Astrocyte of the cerebellum (primary cell): ENCODE data around the gene RAB33B.
"Not testable (repeated sequence)": the region's sequence is repeated elsewhere in the genome, so short reads cannot be mapped to it uniquely, and the experiment has no call there.

Source experiments
- DNase-seq: peaks from one replicate; pipeline ENCODE4 v3.0.0-alpha.2; 2011; ENCODE audit warnings: low read depth
- H3K4me3 ChIP-seq: 2 replicates; pipeline ENCODE4 v1.5.1; 2011; ENCODE audit warnings: mild to moderate bottlenecking, low read depth, low read length, moderate library complexity
- in situ Hi-C: cut with HindIII; loops from 2 replicates; pipeline ENCODE4 v1.10.0; 2017; ENCODE audit warnings: low sequenced_read_pairs
- TF ChIP-seq, protein P1 (sequence below): IDR thresholded peaks from 2 replicates; pipeline ENCODE4 v1.5.1; 2012; ENCODE audit warnings: low read length, low read depth, moderate library complexity, mild to moderate bottlenecking; ENCODE audit errors: missing control alignments

RAB33B gene

GRCh38 chr4:139460565-139460964, 6.6 kb downstream of the RAB33B start:
- in situ Hi-C loops = no loop called here
- H3K4me3 ChIP-seq = no peak overlapping the region
- TF ChIP-seq, protein P1, sequence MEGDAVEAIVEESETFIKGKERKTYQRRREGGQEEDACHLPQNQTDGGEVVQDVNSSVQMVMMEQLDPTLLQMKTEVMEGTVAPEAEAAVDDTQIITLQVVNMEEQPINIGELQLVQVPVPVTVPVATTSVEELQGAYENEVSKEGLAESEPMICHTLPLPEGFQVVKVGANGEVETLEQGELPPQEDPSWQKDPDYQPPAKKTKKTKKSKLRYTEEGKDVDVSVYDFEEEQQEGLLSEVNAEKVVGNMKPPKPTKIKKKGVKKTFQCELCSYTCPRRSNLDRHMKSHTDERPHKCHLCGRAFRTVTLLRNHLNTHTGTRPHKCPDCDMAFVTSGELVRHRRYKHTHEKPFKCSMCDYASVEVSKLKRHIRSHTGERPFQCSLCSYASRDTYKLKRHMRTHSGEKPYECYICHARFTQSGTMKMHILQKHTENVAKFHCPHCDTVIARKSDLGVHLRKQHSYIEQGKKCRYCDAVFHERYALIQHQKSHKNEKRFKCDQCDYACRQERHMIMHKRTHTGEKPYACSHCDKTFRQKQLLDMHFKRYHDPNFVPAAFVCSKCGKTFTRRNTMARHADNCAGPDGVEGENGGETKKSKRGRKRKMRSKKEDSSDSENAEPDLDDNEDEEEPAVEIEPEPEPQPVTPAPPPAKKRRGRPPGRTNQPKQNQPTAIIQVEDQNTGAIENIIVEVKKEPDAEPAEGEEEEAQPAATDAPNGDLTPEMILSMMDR = no peak
- DNase-seq = no peak

DNA sequence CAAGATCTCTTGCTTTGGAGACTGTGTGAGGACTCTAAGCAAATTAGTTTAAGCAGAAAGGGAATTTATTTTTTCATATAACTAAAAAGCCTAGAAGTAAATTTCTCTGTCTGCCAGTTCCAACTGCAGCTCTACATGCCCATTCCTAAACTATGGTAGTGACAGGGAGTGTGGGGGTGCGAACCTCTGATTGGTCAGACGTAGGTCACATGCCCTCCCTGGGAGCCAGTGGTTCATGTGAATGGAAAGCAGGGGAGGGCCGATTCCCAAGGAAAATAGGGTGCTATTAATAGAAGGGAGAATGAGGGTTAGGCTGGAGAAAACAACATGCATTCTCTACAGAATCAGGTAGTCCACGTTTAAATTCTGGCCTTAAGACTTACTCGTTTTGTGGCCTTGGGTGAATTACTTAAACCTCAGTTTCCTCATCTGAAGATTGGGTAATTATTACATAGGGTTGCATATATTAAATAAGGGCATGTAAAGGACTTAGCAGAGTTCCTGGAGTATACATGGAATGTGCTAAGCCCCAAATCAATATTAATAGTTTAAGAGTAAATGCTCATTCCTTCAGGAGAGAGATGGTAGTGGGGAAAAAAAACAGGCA, 7.2 kb downstream of the RAB33B start:
- in situ Hi-C loops = no loop called here
- TF ChIP-seq, protein P1 = no peak
- no peak overlapping the region for H3K4me3 ChIP-seq
- DNase-seq = no peak

- H3K4me3 ChIP-seq, in situ Hi-C loops, DNase-seq: not testable (repeated sequence)
Observed at GRCh38 chr4:139464512-139464911, 10.6 kb downstream of the RAB33B start.

DNA sequence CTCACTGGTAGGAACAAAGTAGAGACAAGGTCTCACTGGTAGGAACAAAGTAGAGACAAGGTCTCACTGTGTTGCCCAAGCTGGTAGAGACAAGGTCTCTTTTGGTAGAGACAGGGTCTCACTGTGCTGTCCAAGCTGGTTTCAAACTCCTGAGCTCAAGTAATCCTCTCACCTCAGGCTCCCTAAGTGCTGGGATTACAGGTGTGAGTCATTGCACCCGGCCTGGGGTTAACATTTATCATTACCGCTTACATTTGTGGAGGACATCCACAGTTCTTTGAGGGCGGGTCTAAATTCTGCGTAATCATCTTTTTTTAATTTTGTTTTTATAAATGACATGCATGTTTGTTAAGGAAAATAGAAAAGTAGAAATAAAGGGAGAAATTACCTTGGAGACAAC, 12.0 kb downstream of the RAB33B start:
- no peak overlapping the region for H3K4me3 ChIP-seq
- TF ChIP-seq, protein P1 = no peak
- in situ Hi-C loops = no loop called here
- no peak for DNase-seq

GRCh38 chr4:139468756-139469155, 14.8 kb downstream of the RAB33B start:
- DNase-seq, in situ Hi-C loops: not testable (repeated sequence)

DNA sequence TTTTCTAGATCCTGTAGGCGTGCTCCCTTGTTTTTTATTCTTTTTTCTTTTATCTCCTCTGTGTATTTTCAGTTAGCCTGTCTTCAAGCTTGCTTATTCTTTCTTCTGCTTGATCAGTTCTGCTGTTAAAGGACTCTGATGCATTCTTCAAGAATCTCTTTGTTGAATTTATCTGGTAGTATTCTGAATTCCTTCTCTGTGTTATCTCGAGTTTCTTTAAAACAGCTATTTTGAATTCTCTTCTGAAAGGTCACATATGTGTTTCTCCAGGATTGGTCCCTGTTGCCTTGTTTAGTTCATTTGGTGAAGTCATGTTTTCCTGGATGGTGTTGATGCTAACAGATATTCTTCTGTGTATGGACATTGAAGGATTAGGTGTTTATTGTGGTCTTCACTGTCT, 15.3 kb downstream of the RAB33B start:
- in situ Hi-C loops = no loop called here
- no peak for DNase-seq
- no peak overlapping the region for H3K4me3 ChIP-seq
- TF ChIP-seq, protein P1 = no peak

More at GRCh38 chr4:139468756-139469155, 14.8 kb downstream of the RAB33B start:
- H3K4me3 ChIP-seq = not testable (repeated sequence)

- H3K4me3 ChIP-seq = no peak overlapping the region
- TF ChIP-seq, protein P1 = no peak
- in situ Hi-C loops = no loop called here
- DNase-seq = no peak
Observed at GRCh38 chr4:139469869-139470268, 15.9 kb downstream of the RAB33B start.

- no peak overlapping the region for H3K4me3 ChIP-seq
- in situ Hi-C loops = no loop called here
- TF ChIP-seq, protein P1 = no peak
- DNase-seq = no peak
Observed at GRCh38 chr4:139470295-139470694, 16.4 kb downstream of the RAB33B start.
